ENCODE measurements around the gene GRM5. TPM values are rescaled to one million over a fixed set of nuclear protein-coding genes. Genes with fewer than 3 reads are reported as not detected.

The GRM5 gene
- total and polyA plus RNA-seq, 2 donors from 2014 or later: 0.06 to 0.63 TPM

- no peak for FAIRE-seq
Observed at GRCh38 chr11:88553204-88553603, 512.6 kb downstream of the GRM5 start.

GRCh38 chr11:88552379-88553062, 513.3 kb downstream of the GRM5 start:
- H3K27ac ChIP-seq (ENCODE audit: low read depth in 2 of 2, low read length in 2 of 2): no peak overlapping the region
- no peaks in the 10 kb centered on the region for H3K4me1 ChIP-seq (ENCODE audit: control insufficient read depth in 2 of 3, insufficient read depth in 2 of 3, low read depth in 1 of 3, low read length in 3 of 3)
- H3K9me3 ChIP-seq (ENCODE audit: control insufficient read depth in 2 of 3, insufficient read depth in 1 of 3, low read length in 3 of 3): no peaks in the 10 kb centered on the region
- H3K27me3 ChIP-seq (ENCODE audit: control insufficient read depth, insufficient read depth, low read length): no peaks in the 10 kb centered on the region
- H3K9ac ChIP-seq (ENCODE audit: low read length in 3 of 3): no peak overlapping the region
- FAIRE-seq (no peak), DNase-seq (peak in 2 of 5 donors; percentile 31 to 48)
- intact Hi-C loops (cut with DNase I): no loop called here
- peak; percentile 48 for TF ChIP-seq CTCF (IDR thresholded peaks at IDR 0.05; ENCODE audit: borderline replicate concordance, extremely low read depth, insufficient read depth)
- no peaks in the 10 kb centered on the region for H3K36me3 ChIP-seq (ENCODE audit: control insufficient read depth in 2 of 3, insufficient read depth in 3 of 3, low read length in 3 of 3)
- H3K4me3 ChIP-seq (ENCODE audit: low read length in 3 of 3): no peak overlapping the region

More at GRCh38 chr11:88553204-88553603, 512.6 kb downstream of the GRM5 start:
- intact Hi-C loops (cut with DNase I): no loop called here
- DNase-seq: no peak
- H3K4me1 ChIP-seq (ENCODE audit: control insufficient read depth in 2 of 3, insufficient read depth in 2 of 3, low read depth in 1 of 3, low read length in 3 of 3): no peaks in the 10 kb centered on the region
- no peaks in the 10 kb centered on the region for H3K27me3 ChIP-seq (ENCODE audit: control insufficient read depth, insufficient read depth, low read length)
- H3K36me3 ChIP-seq (ENCODE audit: control insufficient read depth in 2 of 3, insufficient read depth in 3 of 3, low read length in 3 of 3): no peaks in the 10 kb centered on the region
- no peaks in the 10 kb centered on the region for H3K9me3 ChIP-seq (ENCODE audit: control insufficient read depth in 2 of 3, insufficient read depth in 1 of 3, low read length in 3 of 3)
- H3K4me3 ChIP-seq (ENCODE audit: low read length in 3 of 3): no peak overlapping the region
- H3K27ac ChIP-seq (ENCODE audit: low read depth in 2 of 2, low read length in 2 of 2): no peak overlapping the region
- TF ChIP-seq CTCF (IDR thresholded peaks at IDR 0.05; ENCODE audit: borderline replicate concordance, extremely low read depth, insufficient read depth): no peak
- no peak overlapping the region for H3K9ac ChIP-seq (ENCODE audit: low read length in 3 of 3)

GRCh38 chr11:88544656-88545280, 521.0 kb downstream of the GRM5 start:
- H3K36me3 ChIP-seq (ENCODE audit: control insufficient read depth in 2 of 3, insufficient read depth in 3 of 3, low read length in 3 of 3): no peaks in the 10 kb centered on the region
- H3K9ac ChIP-seq (ENCODE audit: low read length in 3 of 3): no peak overlapping the region
- no peaks in the 10 kb centered on the region for H3K9me3 ChIP-seq (ENCODE audit: control insufficient read depth in 2 of 3, insufficient read depth in 1 of 3, low read length in 3 of 3)
- no peaks in the 10 kb centered on the region for H3K27me3 ChIP-seq (ENCODE audit: control insufficient read depth, insufficient read depth, low read length)
- no peak for TF ChIP-seq CTCF (IDR thresholded peaks at IDR 0.05; ENCODE audit: borderline replicate concordance, extremely low read depth, insufficient read depth)
- H3K4me3 ChIP-seq (ENCODE audit: low read length in 3 of 3): no peak overlapping the region
- FAIRE-seq (no peak), DNase-seq (no peak)
- intact Hi-C loops (cut with DNase I): no loop called here
- peaks cover 0 to 2% (median 0%) of the 10 kb centered on the region in 3 donors for H3K4me1 ChIP-seq (ENCODE audit: control insufficient read depth in 2 of 3, insufficient read depth in 2 of 3, low read depth in 1 of 3, low read length in 3 of 3)
- H3K27ac ChIP-seq (ENCODE audit: low read depth in 2 of 2, low read length in 2 of 2): no peak overlapping the region

Measured in kidney (tissue), 14 donors.